GM12801 (cell line): ENCODE data around the gene AFAP1.

Source experiments
- TF ChIP-seq, protein P1 (sequence below): IDR thresholded peaks from one replicate; pipeline ENCODE4 v1.5.1; 2011; ENCODE audit warnings: control low read depth; ENCODE audit not compliant: insufficient read length; ENCODE audit errors: extremely low read depth

AFAP1 gene

DNA sequence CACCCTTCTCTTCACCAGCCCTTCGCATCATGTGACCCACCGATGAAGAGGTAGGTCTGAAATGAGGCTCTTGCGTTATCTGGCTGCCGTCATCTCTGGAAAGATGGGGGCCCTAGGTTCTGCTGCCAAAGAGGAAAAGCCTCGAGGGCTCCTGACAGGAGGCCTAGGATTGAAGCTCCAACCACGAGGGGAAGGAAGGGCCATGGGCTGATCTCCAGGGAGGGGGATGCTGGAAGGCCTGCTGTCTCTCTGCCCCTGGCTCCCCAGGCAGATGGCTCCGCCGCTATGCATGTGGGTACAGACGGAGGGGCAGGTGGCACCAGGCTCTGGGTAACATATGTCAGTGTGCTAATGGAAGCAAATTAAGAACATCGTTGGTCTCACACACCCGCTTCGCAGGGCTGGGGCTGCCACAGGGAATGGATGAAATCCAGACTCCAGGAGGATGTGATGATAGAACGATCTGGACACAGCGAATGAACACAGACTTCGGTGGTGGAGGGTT, 44.9 kb downstream of the AFAP1 start:
- TF ChIP-seq, protein P1, sequence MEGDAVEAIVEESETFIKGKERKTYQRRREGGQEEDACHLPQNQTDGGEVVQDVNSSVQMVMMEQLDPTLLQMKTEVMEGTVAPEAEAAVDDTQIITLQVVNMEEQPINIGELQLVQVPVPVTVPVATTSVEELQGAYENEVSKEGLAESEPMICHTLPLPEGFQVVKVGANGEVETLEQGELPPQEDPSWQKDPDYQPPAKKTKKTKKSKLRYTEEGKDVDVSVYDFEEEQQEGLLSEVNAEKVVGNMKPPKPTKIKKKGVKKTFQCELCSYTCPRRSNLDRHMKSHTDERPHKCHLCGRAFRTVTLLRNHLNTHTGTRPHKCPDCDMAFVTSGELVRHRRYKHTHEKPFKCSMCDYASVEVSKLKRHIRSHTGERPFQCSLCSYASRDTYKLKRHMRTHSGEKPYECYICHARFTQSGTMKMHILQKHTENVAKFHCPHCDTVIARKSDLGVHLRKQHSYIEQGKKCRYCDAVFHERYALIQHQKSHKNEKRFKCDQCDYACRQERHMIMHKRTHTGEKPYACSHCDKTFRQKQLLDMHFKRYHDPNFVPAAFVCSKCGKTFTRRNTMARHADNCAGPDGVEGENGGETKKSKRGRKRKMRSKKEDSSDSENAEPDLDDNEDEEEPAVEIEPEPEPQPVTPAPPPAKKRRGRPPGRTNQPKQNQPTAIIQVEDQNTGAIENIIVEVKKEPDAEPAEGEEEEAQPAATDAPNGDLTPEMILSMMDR = no peak

DNA sequence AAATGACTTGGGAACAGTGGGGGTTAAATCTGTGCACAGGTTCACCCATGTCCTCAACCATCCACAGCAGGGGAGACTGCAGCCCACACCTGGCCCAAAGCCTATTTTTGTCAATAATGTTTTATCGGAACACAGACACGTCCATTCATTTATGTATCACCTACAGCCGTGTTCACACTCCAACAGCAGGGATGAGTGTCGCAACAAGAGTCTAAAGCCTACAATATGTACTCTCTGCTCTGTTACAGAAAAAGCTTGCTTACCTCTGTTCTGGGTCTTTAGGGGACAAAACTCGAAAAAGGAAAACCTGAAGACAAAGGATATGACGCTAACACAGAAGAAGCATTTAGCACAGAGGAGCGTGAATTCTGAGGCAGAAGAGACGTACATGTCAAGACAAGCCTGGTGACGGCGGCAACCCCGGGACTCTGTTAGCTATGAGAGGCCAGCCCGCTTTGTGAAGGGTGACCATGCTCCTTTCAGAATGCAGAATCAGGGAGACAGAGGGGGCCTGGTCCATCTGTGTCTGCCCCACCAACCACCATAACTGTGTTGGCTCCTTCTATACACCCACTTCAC, 45.5 kb downstream of the AFAP1 start:
- TF ChIP-seq, protein P1 = no peak

DNA sequence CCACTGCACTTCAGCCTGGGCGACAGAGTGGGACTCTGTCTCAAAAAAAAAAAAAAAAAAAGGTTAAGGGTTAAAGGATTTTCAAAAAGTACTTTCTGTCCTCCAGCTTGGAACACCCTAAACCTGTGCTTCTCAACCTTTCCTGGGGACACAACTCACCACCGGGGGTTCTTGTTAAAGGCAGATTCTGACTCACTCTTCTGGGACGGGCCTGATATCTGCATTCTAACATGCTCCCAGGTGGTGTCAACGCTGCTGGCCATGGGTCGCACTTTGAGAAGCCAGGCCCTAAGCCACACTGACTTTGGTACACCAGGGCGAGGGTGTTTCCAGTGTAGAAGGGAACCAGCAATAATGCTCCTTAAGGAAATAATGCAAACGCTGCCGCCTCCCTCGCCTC, 46.1 kb downstream of the AFAP1 start:
- TF ChIP-seq, protein P1 = no peak

DNA sequence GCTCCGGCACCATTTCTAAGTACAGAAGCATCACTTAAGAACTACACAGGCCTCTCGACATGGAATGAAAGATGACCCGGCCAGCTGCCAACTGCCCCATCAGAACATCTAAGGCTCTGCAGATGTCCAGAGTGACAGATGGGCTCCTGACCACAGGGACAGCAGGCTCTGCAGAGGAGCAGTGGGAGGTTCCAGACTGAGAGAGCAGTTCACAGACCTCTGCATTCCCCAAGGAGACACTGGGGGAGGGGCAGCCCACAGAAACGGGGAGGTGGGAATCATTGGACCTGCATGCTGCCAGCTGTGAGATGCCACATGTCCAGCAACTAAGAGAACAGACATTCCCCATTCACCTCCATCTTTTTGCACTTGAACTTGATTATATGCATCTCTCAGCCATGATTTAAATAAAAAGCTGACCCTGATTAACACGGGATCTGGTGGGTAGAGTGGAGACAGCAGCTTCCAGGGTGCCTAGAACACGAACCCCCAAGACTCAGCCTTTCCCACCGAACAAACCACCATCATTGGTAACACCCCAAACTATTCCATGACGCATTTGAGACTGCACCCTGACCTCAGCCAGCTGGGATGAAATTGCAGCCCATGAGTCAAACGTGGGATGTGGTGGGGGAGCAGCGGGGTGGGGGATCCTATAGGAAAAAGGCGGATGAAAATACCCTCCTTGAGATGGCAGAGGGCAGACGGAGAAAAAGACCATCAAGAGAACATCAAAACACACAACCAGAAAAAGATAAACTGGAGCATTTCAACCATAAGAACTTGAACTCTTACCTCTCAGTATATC, 47.2 kb downstream of the AFAP1 start:
- TF ChIP-seq, protein P1 = no peak

DNA sequence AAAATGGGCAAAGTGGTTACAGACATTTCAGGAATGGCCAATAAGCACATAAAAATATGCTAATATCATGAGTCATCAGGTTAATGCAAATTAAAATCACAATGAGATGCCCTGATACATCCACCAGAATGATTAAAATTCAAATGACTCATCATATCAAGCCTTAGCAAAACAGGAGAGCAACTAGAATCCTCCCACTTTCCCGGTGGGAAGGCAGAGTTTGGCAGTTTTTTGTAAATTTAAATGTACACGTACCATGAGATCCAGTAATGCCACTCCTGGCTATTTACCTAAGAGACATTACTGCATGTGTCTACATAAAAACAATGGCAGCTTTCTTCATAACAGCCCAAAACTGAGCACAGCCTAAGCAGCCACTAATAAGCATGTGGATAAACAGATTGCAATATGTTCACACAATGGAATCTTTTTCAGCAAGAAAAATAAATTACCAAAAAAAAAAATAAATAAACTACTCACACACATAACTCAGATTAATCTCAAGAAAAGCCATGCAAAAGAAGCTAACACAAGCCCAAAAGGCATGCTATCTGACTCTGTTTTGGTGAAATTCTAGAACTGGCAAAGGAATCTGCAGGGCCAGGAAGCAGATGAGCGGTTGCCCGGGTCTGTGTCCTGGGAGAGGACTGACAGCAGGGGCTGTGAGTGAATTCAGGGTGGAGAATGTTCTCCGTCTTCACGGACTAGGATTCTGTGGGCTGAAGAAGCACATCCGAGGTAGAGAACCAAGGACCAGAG, 48.8 kb downstream of the AFAP1 start:
- TF ChIP-seq, protein P1 = no peak

DNA sequence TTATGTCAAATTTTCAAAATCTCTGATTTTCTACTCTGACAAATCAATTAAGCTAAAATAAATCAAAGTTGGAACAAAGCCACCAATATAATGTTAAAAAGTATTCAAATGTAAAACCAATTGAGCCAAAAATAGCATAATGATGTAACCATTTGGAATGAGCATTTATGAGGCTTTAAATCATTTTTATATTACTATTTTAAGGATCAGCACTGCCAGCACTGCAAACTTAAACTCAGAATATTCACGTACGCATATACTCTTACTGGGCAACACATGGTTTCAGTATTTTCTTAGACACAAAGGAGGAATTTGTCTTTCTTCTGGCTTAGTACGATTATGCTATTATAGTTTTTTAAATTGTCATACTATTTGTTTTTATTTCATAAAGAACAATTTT, 52.2 kb downstream of the AFAP1 start:
- TF ChIP-seq, protein P1 = no peak
